NT2/D1 (cell line): Measurements from ENCODE around the gene FBXO36.
A peak's percentile ranks its signal among the peaks of the same experiment; 100 is the strongest.

Source experiments
- DNase-seq: peaks from one replicate; pipeline ENCODE4 v3.0.0-alpha.2; 2011; ENCODE audit warnings: low read depth, low spot score
- H3K27me3 ChIP-seq: 2 replicates; pipeline ENCODE4 v1.6.0; 2011; ENCODE audit warnings: mild to moderate bottlenecking; ENCODE audit not compliant: insufficient read length, insufficient read depth
- H3K36me3 ChIP-seq: 2 replicates; pipeline ENCODE4 v1.6.1; 2011; ENCODE audit warnings: mild to moderate bottlenecking, low read length, mixed read lengths; ENCODE audit not compliant: insufficient read depth, insufficient read length
- H3K4me1 ChIP-seq: 2 replicates; pipeline ENCODE4 v1.5.1; 2011; ENCODE audit not compliant: insufficient read depth, insufficient read length
- H3K4me3 ChIP-seq: 2 replicates; pipeline ENCODE4 v1.5.1; 2011; ENCODE audit warnings: low read depth; ENCODE audit not compliant: insufficient read length
- H3K9ac ChIP-seq: 2 replicates; pipeline ENCODE4 v1.6.0; 2011; ENCODE audit warnings: low read depth; ENCODE audit not compliant: insufficient read length
- H3K9me3 ChIP-seq: 2 replicates; pipeline ENCODE4 v1.5.1; 2011; ENCODE audit warnings: mild to moderate bottlenecking, low read length; ENCODE audit not compliant: insufficient read depth
- SUZ12 ChIP-seq: IDR thresholded peaks from 2 replicates; pipeline ENCODE4 v1.6.1; 2011; ENCODE audit not compliant: insufficient read length, insufficient read depth; ENCODE audit errors: extremely low read depth
- YY1 ChIP-seq: IDR thresholded peaks from 2 replicates; pipeline ENCODE4 v1.6.1; 2011; ENCODE audit not compliant: insufficient read length, insufficient read depth
- ZNF274 ChIP-seq: IDR thresholded peaks from 2 replicates; pipeline ENCODE4 v1.6.1; 2011; ENCODE audit warnings: mild to moderate bottlenecking, low read depth, low read length

The FBXO36 gene, protein sequence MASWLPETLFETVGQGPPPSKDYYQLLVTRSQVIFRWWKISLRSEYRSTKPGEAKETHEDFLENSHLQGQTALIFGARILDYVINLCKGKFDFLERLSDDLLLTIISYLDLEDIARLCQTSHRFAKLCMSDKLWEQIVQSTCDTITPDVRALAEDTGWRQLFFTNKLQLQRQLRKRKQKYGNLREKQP

DNA sequence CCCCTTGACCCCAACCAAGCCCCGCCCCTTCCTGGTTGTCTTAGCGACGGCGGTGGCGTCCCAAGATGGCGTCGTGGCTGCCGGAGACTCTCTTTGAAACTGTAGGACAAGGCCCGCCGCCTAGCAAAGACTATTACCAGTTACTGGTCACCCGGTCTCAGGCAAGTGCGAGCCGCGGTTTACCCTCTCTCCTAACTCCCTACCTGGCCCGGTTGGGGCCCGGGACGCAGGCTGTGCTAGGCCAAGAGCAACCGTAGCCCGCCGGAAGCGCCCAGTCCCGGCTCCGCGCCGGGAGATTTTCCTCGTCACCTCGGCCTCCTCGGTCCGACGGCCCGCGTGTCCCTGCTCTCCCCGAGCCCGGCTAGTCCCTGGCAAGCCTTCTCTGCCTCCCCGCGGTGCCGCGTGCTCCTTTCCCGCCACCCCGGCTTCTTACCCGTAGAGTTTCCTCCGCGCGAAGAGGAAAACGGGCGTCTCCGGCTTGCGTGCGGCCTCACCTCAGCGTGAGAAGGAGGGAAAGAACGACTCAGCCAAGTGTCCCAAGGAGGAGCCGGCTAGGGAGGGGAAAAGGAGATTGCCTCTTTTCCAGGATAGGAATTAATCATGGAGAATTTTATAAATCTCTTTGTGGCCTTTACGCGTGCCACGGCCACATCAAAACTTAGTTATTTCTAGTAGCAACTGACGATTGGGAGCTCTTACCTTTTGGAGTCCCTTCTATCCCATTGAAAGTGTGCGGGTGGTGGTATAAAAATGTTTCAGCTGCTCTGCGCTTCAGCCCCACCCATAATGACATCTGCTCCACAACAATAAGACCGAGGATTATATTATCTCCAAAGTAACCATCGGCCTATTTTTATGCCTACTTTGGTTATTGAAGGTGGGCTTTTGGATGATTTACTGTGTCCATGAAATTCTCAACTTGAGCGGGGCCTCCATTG lies at the start of gene FBXO36:
FBXO36 (plus strand) TSS at position 55 of the 938 bp plus-strand sequence; CDS start at position 66, 11 bp downstream.
- Histone ChIP-seq H3K4me1 (no peaks in the 10 kb centered on the region), H3K36me3 (peaks cover 17% of the 10 kb centered on the region), H3K27me3 (no peaks in the 10 kb centered on the region), H3K9ac (peak within 1 kb of the TSS; percentile 94), H3K9me3 (no peaks in the 10 kb centered on the region), H3K4me3 (peak within 1 kb of the TSS; percentile 87)
- peak; percentile 80 for DNase-seq
- peak; percentile 79 for TF ChIP-seq YY1
- TF ChIP-seq ZNF274, result no peak
- TF ChIP-seq SUZ12, result no peak

DNA sequence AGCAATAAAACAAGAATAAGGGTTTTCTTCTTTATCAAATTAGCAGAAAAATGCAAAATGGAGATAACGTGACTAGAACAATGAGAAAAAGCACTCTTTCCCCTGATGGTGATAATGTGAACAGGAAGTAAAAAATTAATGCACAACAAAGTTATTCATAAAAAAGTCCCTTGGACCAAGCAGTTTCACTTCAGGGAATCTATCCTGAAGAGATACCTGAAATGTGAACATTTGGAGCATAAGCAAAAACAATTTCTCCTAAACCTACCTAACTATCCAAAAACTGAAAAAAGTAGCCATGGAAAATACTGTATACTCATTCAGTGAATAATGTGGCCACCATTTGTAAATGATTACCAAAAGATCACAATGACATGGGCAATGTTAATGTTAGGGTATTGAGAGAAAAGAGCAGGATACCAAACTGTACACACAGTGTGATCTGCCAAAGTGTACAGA lies 49.2 kb upstream of the FBXO36 start:
- no peaks in the 10 kb centered on the region for H3K27me3 ChIP-seq
- DNase-seq, result no peak
- H3K9ac ChIP-seq, result no peak overlapping the region
- H3K9me3 ChIP-seq, result no peaks in the 10 kb centered on the region
- H3K4me1 ChIP-seq, result no peaks in the 10 kb centered on the region
- H3K36me3 ChIP-seq, result peaks cover 44% of the 10 kb centered on the region
- H3K4me3 ChIP-seq, result no peak overlapping the region
- TF ChIP-seq SUZ12 (no peak), YY1 (no peak), ZNF274 (no peak)

- DNase-seq, result no peak
- peaks cover 48% of the 10 kb centered on the region for H3K36me3 ChIP-seq
- no peak overlapping the region for H3K4me3 ChIP-seq
- no peak for TF ChIP-seq YY1
- no peak for TF ChIP-seq ZNF274
- TF ChIP-seq SUZ12, result no peak
- no peaks in the 10 kb centered on the region for H3K9me3 ChIP-seq
- no peak overlapping the region for H3K9ac ChIP-seq
- H3K27me3 ChIP-seq, result no peaks in the 10 kb centered on the region
- H3K4me1 ChIP-seq, result no peaks in the 10 kb centered on the region
These were observed 47.7 kb upstream of the FBXO36 start for GRCh38 chr2:229874647-229875046.

- no peaks in the 10 kb centered on the region for H3K9me3 ChIP-seq
- H3K9ac ChIP-seq, result no peak overlapping the region
- no peak for DNase-seq
- no peaks in the 10 kb centered on the region for H3K4me1 ChIP-seq
- H3K36me3 ChIP-seq, result peaks cover 54% of the 10 kb centered on the region
- TF ChIP-seq SUZ12, result no peak
- no peak for TF ChIP-seq ZNF274
- no peak for TF ChIP-seq YY1
- H3K4me3 ChIP-seq, result no peak overlapping the region
- H3K27me3 ChIP-seq, result no peaks in the 10 kb centered on the region
These were observed 46.8 kb upstream of the FBXO36 start for GRCh38 chr2:229875549-229875948.

GRCh38 chr2:229879191-229879950 lies 42.9 kb upstream of the FBXO36 start:
- Histone ChIP-seq H3K4me3 (no peak overlapping the region), H3K27me3 (no peaks in the 10 kb centered on the region), H3K9ac (no peak overlapping the region), H3K4me1 (no peaks in the 10 kb centered on the region), H3K36me3 (peaks cover 47% of the 10 kb centered on the region), H3K9me3 (no peaks in the 10 kb centered on the region)
- TF ChIP-seq ZNF274 (no peak), YY1 (no peak), SUZ12 (no peak)
- no peak for DNase-seq

DNA sequence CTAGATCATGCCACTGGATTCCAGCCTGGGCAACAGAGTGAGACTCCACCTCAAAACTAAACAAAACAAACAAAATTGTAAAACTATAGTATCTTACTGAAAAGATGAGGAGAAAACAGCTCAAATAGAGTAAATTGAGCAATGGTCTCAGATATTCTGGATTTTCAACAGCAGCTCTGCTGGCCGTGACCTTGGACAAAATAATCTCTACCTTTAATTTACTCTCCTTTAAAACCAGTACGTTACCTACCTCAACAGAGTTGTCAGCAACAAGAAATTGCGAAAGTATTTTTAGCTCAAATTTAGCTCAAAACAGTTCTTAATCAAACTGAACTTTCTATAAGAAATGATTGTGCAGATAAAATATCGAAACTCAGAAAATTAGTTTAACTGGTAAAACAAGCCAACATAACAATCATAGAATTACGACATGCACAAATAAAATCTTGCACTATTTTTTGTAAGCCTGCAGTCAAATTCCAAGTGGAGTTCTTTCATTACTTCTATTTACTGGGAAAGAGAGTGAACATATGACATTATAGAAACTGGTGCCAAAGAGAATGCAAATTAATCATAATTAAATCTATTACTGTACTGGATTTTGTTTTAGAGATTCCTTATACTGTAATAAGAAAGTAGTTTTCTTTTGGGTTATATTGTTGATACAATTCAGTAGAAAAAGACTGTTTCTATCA lies 41.3 kb upstream of the FBXO36 start:
- Histone ChIP-seq H3K4me3 (no peak overlapping the region), H3K4me1 (no peaks in the 10 kb centered on the region), H3K9ac (no peak overlapping the region), H3K36me3 (peaks cover 45% of the 10 kb centered on the region), H3K9me3 (no peaks in the 10 kb centered on the region), H3K27me3 (no peaks in the 10 kb centered on the region)
- no peak for TF ChIP-seq YY1
- no peak for TF ChIP-seq SUZ12
- no peak for TF ChIP-seq ZNF274
- DNase-seq, result no peak
